Neural cell (in vitro differentiated cells): Measurements from ENCODE around the gene OR2T11.
"Not testable (repeated sequence)": the region's sequence is repeated elsewhere in the genome, so short reads cannot be mapped to it uniquely, and the experiment has no call there.

Source experiments
- EP300 ChIP-seq: fragments of 450-650 bp; conservative IDR thresholded peaks from 2 replicates; pipeline ENCODE4 v1.6.1; 2014; ENCODE audit warnings: antibody characterized with exemption, mild to moderate bottlenecking, moderate library complexity; ENCODE audit not compliant: poor library complexity, severe bottlenecking
- EZH2 ChIP-seq: fragments of 200-600, 300-800 bp; shearing (Covaris generic), sonication (generic); IDR thresholded peaks from 2 replicates; pipeline ENCODE4 v1.6.1; 2014; ENCODE audit warnings: antibody characterized with exemption, low read length, borderline replicate concordance, mild to moderate bottlenecking; ENCODE audit not compliant: insufficient read depth, poor library complexity, severe bottlenecking
- MXI1 ChIP-seq: fragments of 450-650 bp; conservative IDR thresholded peaks from 2 replicates; pipeline ENCODE4 v1.6.1; 2014; ENCODE audit warnings: antibody characterized with exemption, mild to moderate bottlenecking; ENCODE audit not compliant: poor library complexity, severe bottlenecking
- POLR2AphosphoS5 ChIP-seq: IDR thresholded peaks from 2 replicates; pipeline ENCODE4 v1.6.1; 2012
- RAD21 ChIP-seq: fragments of 450-650 bp; conservative IDR thresholded peaks from 2 replicates; pipeline ENCODE4 v1.6.1; 2014; ENCODE audit warnings: antibody characterized with exemption, mild to moderate bottlenecking, moderate library complexity
- SMC3 ChIP-seq: fragments of 450-650 bp; conservative IDR thresholded peaks from 2 replicates; pipeline ENCODE4 v1.6.1; 2014; ENCODE audit warnings: antibody characterized with exemption, mild to moderate bottlenecking, moderate library complexity; ENCODE audit not compliant: poor library complexity
- TAF1 ChIP-seq: IDR thresholded peaks from 2 replicates; pipeline ENCODE4 v1.6.1; 2012; ENCODE audit warnings: low read depth
- TF ChIP-seq, protein P1 (sequence below): fragments of 450-650 bp; IDR thresholded peaks from 2 replicates; pipeline ENCODE4 v1.5.1; 2014; ENCODE audit warnings: antibody characterized with exemption, mild to moderate bottlenecking, moderate library complexity; ENCODE audit not compliant: poor library complexity, severe bottlenecking
- TF ChIP-seq, protein P2 (sequence below): IDR thresholded peaks from 2 replicates; pipeline ENCODE4 v1.6.1; 2012; ENCODE audit warnings: borderline replicate concordance

DNA sequence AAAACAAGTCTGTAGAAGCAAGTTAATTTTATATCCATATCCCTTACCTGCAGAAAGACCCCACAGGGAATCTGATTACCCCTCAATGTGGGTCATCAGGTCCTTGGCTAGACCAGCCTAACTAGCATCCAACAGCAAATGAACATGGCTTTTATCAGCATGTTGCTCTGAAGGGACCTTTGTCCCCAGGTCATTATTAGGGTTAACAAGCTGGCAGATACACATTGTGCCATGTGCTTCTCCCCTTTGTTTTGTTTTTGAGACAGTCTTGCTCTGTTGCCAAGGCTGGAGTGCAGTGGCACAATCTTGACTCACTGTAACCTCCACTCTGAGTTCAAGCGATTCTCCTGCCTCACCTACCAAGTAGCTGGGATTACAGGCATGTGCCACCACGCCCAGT, at the start of gene OR2T11:
- TF ChIP-seq, protein P1, sequence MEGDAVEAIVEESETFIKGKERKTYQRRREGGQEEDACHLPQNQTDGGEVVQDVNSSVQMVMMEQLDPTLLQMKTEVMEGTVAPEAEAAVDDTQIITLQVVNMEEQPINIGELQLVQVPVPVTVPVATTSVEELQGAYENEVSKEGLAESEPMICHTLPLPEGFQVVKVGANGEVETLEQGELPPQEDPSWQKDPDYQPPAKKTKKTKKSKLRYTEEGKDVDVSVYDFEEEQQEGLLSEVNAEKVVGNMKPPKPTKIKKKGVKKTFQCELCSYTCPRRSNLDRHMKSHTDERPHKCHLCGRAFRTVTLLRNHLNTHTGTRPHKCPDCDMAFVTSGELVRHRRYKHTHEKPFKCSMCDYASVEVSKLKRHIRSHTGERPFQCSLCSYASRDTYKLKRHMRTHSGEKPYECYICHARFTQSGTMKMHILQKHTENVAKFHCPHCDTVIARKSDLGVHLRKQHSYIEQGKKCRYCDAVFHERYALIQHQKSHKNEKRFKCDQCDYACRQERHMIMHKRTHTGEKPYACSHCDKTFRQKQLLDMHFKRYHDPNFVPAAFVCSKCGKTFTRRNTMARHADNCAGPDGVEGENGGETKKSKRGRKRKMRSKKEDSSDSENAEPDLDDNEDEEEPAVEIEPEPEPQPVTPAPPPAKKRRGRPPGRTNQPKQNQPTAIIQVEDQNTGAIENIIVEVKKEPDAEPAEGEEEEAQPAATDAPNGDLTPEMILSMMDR = not testable (repeated sequence)
- not testable (repeated sequence) for TF ChIP-seq EZH2, SMC3, MXI1, RAD21, EP300, TAF1, POLR2AphosphoS5
- TF ChIP-seq, protein P2, sequence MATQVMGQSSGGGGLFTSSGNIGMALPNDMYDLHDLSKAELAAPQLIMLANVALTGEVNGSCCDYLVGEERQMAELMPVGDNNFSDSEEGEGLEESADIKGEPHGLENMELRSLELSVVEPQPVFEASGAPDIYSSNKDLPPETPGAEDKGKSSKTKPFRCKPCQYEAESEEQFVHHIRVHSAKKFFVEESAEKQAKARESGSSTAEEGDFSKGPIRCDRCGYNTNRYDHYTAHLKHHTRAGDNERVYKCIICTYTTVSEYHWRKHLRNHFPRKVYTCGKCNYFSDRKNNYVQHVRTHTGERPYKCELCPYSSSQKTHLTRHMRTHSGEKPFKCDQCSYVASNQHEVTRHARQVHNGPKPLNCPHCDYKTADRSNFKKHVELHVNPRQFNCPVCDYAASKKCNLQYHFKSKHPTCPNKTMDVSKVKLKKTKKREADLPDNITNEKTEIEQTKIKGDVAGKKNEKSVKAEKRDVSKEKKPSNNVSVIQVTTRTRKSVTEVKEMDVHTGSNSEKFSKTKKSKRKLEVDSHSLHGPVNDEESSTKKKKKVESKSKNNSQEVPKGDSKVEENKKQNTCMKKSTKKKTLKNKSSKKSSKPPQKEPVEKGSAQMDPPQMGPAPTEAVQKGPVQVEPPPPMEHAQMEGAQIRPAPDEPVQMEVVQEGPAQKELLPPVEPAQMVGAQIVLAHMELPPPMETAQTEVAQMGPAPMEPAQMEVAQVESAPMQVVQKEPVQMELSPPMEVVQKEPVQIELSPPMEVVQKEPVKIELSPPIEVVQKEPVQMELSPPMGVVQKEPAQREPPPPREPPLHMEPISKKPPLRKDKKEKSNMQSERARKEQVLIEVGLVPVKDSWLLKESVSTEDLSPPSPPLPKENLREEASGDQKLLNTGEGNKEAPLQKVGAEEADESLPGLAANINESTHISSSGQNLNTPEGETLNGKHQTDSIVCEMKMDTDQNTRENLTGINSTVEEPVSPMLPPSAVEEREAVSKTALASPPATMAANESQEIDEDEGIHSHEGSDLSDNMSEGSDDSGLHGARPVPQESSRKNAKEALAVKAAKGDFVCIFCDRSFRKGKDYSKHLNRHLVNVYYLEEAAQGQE = not testable (repeated sequence)
